Ureter (tissue), 1 donor: Measurements from ENCODE around the gene ANKZF1. TPM values are rescaled to one million over a fixed set of nuclear protein-coding genes. Genes with fewer than 3 reads are reported as not detected.
A peak's percentile ranks its signal among the peaks of the same experiment; 100 is the strongest.
"Not testable (repeated sequence)": the region's sequence is repeated elsewhere in the genome, so short reads cannot be mapped to it uniquely, and the experiment has no call there.

Experiments used
- DNase-seq: peaks from one replicate; pipeline ENCODE4 v3.0.0-alpha.2; 2020; ENCODE audit warnings: low spot score
- total RNA-seq: library from RNA; stranded (reverse); gene quantifications from one replicate; pipeline ENCODE4 v1.2.4, GENCODE V29; 2023
- donor health status: DM: yes; HTN: yes; CAD: no.

ANKZF1 gene
- total RNA-seq, 1 donor from 2014 or later: 73.1 TPM

DNA sequence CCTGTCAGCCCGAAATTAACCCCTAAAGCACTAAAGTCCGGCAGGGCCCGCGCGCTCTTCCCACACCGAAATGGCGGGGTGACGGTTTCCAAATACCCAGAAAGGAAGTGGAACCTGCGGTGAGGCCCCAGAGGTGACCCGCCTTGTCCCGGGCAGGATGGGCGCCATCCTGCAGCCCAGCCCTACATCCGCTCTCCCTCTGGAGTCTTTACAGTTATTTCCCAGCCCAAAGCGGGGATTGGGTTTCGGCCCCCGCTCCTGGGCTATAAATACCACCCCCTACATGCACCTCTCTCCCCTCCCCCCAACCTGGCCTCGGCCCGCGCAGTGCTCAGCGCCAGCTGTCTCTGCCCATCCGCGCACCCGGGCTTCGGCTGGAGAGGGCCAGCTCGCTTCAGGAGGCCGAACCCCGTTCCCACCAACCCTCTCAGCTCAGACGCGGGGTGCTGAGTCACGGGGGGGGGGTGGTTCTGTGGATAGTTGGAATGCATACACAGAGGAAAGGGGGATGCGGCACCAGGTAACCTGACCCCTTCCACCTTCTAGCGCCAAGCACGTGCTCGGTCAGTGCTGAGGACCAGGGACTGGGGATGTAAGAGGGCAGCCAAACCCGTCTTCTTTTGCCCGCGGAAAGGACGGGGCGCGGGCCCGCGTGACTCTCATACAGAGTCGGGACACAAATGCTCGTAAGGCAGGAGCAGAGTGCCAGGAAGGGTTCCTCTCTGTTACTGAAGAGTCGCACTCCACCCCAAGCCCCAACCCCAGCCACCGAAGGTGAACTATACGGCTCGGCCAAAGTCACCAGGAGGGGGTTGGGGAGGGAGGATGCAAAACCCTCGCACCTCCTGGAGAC, 23.5 kb downstream of the ANKZF1 start, which contains the start of gene TUBA4B:
TUBA4B (plus strand) TSS at position 344 of the 853 bp plus-strand sequence; CDS start at position 509, 165 bp downstream.
- peak; percentile 53 for DNase-seq

DNA sequence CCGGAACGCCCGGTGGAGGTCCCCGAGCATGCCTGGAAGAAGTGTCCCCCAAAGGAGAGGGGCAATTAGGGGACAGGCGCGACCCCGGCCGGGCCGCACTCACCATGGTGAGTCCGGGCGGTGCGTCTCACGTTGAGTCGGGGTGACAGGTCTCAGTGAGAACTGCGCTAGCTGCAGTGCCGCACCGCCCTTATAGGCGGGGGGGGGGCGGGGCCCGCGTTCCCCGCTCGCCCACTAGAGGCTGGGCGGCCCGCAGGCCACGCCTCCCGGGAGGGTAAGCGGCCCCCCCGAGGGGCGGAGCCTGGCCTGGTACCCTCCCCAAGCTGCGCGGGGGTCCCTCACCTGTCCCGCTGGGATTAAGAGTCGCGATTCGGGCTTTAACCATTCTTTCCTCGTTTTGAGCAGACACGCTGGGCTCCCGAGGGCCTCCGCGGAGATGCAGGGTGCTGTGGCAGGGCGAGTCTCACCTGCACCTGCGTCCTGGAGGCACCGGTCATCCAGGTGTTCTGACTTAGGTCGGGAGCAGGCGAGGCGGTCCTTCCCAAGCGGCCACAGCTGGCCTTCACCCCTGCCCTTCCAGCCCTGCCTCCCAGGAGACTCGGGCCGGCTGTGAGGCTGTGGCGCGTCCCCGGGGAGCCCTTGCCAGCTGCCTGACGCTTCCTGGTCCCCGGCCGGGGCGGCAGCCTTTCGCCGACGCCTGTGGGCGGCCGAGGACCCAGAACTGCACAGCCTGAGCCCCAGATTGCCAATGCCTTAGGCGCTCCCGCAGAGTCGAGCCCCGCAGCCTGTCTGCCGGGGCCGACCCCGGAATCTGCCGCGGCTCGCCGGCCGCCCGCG, 24.4 kb downstream of the ANKZF1 start, which contains the start of gene TUBA4A:
TUBA4A (minus strand) TSS at position 166 of the 837 bp plus-strand sequence; CDS start at position 106, 60 bp downstream.
- DNase-seq: peak; percentile 87

DNA sequence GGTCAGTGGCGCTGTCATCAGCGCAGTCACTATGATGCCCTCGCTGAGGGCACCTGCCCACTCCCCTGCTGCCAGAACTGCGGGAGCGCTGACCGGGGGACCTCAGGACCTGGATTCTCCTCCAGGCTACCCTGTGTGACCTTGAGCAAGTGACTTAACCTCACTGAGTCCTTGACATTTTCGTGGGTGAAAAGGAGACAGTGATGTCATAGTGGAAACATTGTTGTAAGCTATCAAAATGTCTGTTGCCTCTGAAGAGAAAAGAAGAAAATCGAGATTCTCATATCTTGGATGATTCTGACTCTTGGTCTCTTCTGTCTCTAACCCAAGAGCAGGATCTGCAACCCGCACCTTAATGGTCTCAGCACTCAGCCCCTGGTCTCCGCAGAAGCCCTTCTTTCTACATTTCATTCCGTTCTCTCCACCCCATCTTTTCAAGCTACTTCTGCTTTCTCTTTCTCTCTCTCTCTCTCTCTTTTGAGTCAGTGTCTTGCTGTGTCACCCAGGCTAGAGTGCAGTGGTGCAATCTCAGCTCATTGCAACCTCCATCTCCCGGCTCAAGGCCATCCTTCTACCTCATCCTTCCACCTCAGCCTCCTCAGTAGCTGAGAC, 25.1 kb downstream of the ANKZF1 start:
- DNase-seq: no peak

DNA sequence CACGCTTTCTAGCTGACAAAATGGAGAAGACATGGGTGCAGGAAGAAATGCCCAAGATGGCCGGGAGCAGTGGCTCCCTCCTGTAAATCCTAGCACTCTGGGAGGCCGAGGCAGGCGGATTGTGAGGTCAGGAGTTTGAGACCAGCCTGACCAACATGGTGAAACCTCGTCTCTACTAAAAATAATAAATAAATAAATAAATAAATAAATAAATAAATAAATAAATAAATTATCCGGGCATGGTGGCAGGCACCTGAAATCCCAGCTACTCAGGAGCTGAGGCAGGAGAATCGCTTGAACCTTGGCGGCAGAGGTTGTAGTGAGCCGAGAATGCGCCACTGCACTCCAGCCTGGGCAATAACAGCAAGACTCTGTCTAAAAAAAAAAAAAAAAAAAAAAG, 29.3 kb downstream of the ANKZF1 start:
- DNase-seq: not testable (repeated sequence)

DNA sequence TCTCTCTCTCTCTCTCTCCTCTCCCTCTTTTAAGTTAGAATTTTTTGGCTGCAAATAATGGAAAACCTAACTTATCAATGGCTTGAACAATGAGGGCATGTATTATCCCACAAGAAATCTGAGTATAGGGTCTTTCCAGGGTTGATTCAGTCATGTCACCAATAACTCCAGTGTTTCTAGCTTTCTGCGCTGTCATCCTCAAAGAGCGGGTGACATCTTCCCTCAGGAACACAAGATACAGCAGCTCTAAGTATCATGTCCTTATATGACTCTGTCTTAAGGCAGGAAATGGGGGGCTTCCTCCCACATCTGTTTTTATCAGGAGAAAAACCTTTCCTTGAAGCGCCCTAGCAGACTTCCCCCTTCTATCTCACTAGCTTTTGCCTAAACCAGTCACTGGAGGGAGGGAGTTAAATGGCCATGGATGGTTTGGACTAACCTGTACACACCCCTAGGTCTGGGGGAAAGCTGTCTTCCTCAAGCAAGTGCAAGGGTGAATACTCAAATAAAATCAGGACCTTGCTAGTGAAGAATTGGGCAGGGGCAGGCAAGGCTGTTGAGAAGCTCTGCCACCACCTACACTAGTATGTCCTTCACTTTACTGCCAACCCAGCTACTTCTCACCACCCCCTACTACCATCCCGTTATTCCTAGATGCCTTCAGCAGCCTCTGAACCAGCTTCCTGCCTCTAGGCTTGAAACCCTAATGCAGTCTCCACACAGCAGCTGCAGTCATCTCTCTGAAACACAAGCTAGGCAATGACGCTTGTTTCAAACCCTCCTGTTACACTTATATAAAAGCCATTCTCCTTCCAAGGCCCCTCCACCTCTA, 31.6 kb downstream of the ANKZF1 start:
- DNase-seq: no peak

DNA sequence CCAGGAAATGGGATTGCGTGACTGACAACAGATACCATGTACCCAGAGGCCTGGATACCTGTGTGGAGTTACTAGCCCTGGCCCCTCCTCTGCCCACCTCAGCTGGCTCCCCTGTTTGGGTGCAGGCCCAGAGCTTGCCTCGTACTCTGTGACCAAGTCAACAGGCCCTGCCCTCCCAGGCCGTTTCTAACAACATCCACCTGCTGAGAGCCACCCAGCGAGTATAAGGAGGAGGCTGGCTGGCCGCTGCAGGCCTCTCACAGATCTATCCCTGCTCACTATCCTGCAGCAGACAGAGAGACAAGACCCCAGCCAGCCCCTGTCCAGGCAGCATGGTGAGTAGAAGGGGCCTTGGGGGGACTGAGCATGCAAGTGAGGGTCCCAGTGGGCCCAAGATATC, 36.6 kb downstream of the ANKZF1 start:
- DNase-seq: no peak

DNA sequence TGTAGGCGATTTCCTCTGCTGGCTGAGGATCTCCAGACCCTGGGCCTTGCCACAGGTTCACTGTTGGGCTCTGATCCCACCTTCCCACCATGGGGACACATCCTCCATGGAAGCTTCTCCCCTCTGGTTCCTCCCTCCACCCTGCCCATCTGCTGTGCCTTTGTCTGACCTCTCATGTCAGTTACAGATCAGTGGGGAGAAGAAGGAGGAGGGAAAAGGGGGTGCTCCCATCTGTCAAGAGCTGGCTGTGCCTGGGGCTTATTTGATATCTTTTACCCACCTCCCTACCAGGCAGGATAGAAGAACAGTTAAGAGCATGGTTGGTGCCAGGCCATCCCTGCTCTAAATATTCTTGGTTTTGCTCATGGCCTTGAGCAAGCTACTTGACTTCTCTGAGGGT, 37.3 kb downstream of the ANKZF1 start:
- DNase-seq: no peak

DNA sequence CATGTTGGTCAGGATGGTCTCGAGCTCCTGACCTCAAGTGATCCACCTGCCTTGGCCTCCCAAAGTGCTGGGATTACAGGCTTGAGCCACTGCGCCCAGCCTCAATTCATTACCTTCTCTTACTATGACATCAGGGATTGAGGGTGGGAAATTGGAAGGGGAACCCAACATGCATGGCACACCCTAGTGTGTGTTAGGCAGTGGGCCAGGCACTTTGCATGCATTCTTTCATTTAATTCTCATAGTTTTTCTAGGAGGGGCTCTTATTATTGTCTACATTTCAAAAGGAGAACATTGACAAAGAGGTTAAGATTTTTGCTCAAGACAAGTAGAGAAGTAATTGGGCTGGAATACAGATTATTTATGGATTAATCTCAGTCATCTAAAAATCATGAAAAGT, 38.7 kb downstream of the ANKZF1 start:
- no peak for DNase-seq

DNA sequence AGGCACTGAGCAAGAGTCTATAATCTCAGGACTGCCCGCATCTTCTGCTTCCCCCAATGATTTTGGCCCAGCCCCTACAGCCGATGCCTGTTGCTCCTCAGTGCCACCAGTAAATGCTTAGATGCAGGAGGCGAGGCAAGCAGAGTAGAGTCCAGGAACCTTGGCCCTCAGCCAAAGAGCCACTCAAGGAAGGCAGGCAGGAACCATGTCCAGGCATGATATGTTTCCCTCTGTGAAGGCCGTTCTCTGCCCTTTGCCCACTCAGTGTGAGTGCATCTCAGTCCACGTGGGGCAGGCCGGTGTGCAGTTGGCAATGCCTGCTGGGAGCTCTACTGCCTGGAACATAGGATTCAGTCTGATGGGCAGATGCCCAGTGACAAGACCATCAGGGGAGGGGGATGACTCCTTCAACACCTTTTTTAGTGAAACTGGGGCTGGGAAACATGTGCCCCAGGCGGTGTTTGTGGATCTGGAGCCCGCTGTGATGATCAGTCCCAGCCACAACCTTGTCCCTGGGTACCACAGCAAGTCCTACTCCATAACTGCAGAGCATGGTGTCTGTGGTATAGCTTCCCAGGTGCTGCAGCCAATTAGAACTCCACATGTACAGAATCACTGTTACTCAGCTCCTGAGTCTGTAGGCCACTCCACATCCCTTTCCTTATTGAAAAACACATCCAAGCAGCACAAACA, 39.9 kb downstream of the ANKZF1 start:
- peak; percentile 74 for DNase-seq

DNA sequence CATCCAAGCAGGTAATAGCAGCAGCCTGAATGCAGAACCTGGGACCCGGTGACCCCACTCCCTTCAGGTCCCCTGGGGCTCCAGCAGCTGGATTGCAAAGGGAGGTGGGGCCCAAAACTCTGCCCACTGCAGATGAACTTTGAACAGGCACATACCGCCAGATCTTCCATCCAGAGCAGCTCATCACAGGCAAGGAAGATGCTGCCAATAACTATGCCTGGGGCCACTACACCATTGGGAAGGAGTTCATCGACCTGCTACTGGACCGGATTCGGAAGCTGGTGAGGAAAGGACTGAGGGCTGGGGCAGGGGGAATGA, 40.4 kb downstream of the ANKZF1 start:
- no peak for DNase-seq

DNA sequence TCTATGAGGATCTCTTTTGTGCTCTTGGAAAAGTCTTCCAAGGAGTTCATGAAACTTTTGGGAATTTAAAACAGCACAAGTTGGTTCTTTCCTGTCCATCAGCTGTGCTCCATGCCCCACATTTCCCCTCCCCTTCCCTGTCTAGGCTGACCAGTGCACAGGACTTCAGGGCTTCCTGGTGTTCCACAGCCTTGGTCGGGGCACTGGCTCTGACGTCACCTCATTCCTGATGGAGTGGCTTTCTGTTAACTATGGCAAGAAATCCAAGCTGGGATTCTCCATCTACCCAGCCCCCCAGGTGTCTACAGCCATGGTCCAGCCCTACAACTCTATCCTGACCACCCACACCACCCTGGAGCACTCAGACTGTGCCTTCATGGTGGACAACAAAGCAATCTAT, 41.4 kb downstream of the ANKZF1 start:
- DNase-seq: no peak

DNA sequence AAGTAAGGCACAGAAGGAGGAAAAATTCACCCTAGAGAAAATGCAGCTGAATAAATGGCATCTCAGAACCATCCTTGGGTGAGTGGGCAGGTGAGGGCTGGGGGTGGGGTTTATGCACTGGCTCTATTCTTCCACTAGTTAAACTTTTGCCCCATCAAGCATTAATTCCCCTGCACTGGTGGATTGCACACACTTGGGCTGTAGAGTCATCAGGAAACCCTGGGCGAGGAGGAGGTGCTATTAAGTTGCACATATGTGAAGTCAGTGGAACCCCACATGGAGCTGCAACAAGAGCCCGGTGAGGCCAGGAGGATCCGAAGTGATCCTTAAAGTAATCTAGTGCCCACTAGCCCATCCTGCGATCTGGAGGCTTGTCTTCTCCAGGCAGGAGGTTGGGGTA, 42.8 kb downstream of the ANKZF1 start:
- DNase-seq: no peak

DNA sequence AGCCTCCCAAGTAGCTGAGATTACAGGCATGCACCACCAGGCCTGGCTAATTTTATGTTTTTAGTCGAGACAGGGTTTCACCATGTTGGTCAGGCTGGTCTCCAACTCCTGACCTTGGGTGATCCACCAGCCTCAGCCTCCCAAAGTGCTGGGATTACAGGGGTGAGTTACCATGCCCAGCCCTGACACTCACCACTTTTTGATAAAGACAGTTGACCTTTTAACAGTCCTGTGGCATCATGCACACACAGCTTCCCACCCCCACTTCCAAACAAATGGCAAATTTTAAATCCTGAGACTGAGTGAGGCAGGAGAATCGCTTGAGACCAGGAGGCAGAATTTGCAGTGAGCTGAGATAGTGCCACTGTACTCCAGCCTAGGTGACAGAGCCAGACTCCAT, 43.4 kb downstream of the ANKZF1 start:
- no peak for DNase-seq

DNA sequence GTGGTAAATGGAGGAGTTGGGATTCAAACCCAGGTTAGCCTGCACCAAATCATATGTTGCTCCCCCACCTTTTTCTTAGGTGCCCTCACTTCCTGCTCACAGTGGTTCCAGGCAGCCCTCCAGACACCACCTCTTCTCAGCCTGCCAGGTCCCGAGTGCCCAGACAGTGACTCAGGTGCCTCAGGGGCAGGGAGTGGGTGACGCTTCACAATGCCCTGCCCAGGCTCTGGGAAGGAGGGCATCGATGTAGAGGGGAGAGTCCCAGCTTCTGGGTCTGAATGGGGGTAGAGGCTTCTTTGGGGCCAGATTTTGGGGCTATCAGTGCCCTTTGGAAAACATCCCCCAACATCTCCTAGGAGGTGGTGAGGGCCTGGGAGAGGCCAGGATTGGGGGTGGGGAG, 44.3 kb downstream of the ANKZF1 start:
- DNase-seq: no peak

DNA sequence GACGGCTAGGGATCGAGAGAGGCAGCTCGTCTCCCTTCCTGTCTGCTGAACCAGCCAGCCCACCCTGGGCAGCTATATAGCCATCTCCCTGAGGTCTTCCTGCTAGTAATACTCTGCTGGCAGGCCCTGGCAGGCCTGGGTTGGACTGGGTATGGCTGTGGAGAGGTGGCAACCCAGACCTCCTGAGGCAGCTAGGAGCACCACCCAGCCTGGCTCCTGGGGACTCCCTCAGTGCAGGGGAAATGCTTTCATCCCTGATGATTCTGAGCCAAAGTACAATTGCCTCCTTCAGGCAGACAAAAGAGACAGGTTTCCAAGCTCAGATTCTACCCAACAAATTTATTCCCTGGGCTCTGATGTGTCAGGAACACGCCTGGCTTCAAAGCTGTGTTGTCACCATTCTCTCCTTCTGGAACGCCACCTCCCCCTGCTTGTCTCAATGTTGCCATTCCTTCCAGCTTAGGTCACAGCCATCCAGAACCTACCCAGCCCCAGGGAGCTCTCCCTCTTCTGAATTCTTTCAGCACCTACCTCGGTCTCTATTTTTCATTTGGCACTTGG, 44.8 kb downstream of the ANKZF1 start:
- DNase-seq: no peak

DNA sequence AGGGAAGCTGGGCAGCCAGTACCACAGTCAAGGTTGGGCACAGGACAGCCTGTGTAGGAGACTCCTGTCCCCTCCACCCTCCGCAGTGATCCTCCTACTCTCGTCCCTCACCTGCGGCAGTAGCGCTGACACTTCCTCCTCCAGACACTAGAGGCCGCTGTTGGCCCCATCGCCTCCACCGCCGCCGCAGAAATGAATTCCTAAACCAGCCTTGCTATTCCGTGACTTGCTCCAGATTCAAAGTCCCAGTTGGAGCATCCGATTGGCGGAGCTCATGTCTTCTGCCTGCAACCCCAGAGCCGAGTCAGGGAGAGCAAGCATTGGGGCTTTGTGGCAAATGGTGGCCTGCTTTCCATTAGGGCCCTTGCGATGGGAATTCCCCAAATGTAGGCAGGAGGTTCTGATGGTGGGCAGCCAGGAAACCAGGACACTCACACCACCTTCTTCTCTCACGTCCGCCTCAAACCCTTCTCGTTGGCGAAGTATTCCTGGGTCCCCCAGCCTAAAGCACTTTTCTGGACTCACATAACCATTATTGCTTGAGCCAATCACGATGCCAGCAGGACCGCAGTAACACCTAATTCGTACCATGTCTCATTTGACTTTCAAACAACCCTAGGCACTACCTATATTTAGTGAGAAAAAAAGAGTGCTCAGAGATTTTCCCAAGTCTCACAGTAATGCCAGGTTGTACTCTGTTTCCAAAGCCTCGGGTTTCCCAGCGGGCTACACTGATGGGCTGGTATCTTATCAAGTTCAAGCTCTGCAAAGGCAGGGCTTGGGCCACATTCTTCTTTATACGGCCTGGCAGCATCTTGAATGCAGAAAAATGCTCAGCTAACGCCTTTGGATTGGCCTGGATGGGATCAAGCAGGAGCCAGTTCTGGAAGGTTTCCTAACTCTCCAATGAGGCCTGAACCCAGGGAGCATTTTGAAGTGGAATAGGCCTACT, 48.4 kb downstream of the ANKZF1 start:
- peak; percentile 78 for DNase-seq

DNA sequence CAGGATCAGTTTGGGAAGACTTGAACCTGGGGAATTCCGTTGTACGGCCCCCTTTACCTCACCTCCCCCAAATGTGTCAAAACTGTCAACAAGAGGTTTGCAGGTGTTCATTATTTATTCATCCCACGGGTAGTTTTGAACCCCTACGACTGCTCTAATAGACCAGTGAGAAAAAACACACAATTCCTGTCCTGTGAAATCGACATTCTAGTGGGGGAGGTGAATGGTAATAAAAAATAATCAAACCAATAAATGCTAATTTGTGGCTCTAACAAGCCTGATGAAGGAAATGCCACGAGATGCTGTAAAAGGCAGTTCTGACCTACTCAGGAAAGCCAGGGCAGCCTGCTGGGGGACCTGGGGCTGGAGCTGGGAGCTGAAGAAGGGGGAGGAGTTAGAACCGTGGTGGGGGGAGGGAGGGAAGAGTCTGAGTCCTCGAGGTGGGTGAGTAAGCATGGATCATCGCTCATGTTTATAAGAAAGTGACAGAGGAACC, 49.1 kb downstream of the ANKZF1 start:
- no peak for DNase-seq

DNA sequence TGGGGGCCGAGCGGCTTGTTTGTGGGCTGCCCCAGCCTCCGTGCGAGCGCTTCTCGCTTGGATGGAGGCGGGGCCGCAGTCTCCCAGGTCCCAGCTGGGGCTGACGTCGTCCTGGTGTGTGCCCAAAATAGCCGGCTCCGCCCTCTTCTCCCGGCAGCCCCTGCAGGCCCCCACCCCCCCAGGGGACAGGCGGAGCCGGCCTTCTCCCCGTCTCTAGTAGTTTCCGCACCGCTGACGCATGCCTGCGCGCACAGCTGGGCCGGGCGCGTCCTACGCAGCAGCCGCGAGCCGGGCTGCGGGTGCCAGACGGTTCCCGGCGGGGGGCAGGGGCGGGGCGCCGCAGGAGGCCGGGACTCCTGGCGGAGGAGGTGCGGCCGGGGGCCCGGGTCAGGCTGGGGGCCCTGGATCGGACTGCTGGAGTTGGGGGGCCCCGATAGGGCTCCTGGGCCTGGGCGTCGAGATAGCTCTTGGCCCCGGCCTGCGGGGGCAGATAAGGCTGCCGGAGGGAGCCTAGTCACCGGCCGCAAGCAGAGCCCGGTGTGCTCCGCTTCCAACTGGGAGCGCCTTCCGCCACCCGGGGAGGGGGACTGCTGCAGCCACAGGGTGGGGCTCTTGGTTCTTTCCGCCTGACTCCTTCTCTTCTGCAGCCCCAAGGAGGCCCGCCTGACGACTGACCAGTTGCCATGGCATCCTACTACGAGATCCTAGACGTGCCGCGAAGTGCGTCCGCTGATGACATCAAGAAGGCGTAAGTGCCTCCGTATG, 49.7 kb downstream of the ANKZF1 start, which contains the start of gene DNAJB2:
DNAJB2 (plus strand) TSS at position 216 of the 765 bp plus-strand sequence; CDS start at position 684, 468 bp downstream.
- peak; percentile 98 for DNase-seq
